Measurements from ENCODE around the gene RO60.

GRCh38 chr1:193070942-193071341 lies 11.5 kb downstream of the RO60 start:
- TF ChIP-seq CTCF (IDR thresholded peaks at IDR 0.05 in 2 of 3, conservative IDR thresholded peaks at IDR 0.05 in 1 of 3; ENCODE audit: borderline replicate concordance in 1 of 3, insufficient read depth in 1 of 3, low read depth in 2 of 3, low read length in 2 of 3) (no peak), EZH2 (IDR thresholded peaks at IDR 0.05) (no peak), ZBTB33 (IDR thresholded peaks at IDR 0.05; ENCODE audit: extremely low read depth, insufficient replicate concordance, low read length) (no peak), YY1 (IDR thresholded peaks at IDR 0.05; ENCODE audit: extremely low read depth, insufficient replicate concordance, low read depth, low read length) (no peak), POLR2AphosphoS5 (IDR thresholded peaks at IDR 0.05; ENCODE audit: low read depth, low read length) (no peak), JUND (IDR thresholded peaks at IDR 0.05) (no peak), MAX (IDR thresholded peaks at IDR 0.05) (no peak), POLR2A (IDR thresholded peaks at IDR 0.05; ENCODE audit: borderline replicate concordance, extremely low read depth, insufficient read depth, insufficient read length) (no peak), ELF1 (IDR thresholded peaks at IDR 0.05; ENCODE audit: borderline replicate concordance, low read depth) (no peak), ATF3 (IDR thresholded peaks at IDR 0.05) (no peak), SP1 (IDR thresholded peaks at IDR 0.05; ENCODE audit: low read depth) (no peak), CEBPB (IDR thresholded peaks at IDR 0.05; ENCODE audit: low read depth) (no peak), EZH2phosphoT487 (IDR thresholded peaks at IDR 0.05; ENCODE audit: borderline replicate concordance) (no peak)

Measured in HCT116 (cell line).